GM18505 (cell line): Measurements from ENCODE around the gene CREM.
"Not testable (repeated sequence)": the region's sequence is repeated elsewhere in the genome, so short reads cannot be mapped to it uniquely, and the experiment has no call there.

ENCODE experiments used
- ATAC-seq: cut with Tn5 transposase; IDR thresholded peaks from one replicate; pipeline ENCODE4 v1.9.1; 2021; ENCODE audit not compliant: unreplicated experiment
- POLR2A ChIP-seq: IDR thresholded peaks from 4 replicates; pipeline ENCODE4 v1.6.1; 2011; ENCODE audit warnings: borderline replicate concordance; ENCODE audit not compliant: insufficient read depth, insufficient read length; ENCODE audit errors: extremely low read depth

CREM gene

DNA sequence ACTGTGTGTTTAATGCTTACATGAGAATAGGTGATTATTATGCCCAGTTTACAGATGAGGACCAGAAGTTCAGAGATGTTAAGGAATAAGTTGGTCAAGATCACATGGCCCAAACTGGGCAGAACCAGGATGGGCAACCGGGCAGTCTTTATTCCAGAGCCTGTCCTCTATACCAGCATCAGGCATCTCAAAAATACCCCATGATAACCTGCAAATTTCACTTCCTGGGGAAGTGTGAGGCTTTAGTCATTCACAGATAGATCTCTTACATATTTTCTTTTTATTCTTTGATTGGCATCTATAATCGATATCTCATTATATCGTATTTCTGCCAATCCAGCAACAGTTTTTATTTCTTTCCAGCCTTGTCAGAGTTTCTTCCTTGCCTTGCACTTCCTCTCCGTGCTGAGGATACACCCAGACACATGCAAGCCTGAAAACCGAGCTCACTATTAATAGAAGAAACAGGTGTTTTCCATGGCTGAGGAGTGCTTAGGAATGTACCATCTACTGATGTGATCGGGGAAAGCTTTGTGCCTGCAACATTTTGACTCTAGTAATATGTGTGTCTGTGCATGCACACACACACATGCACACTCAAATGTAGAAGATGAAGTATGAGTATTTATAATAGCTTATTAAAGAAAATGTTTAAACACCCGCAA is 82.4 kb downstream of the CREM start:
- ATAC-seq = peak; percentile 19
- no peak for TF ChIP-seq POLR2A

GRCh38 chr10:35210961-35211360 is 84.3 kb downstream of the CREM start:
- no peak for TF ChIP-seq POLR2A
- no peak for ATAC-seq

GRCh38 chr10:35211390-35211789 is 84.7 kb downstream of the CREM start:
- no peak for ATAC-seq
- no peak for TF ChIP-seq POLR2A

- no peak for ATAC-seq
- no peak for TF ChIP-seq POLR2A
Observed at GRCh38 chr10:35212856-35213255, 86.2 kb downstream of the CREM start.

DNA sequence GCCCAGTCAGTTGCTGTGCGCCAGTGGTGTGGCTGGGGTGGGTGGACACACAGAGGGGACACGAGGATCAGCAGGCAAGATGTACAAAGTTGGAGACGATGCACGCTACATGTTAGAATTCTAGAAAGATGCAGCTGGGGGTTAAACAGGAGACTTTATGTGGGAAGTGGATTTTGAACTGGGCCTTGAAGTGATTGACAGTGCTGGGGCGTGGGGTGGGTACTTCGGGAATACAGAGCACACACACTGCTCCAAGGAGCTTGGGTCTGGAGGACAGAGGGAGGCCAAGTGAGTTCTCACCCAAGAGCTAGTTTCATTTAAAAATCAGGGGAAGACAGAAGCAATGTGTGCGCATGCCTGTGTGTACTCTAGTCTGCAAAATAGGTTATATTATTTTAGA is 87.1 kb downstream of the CREM start:
- no peak for ATAC-seq
- no peak for TF ChIP-seq POLR2A

DNA sequence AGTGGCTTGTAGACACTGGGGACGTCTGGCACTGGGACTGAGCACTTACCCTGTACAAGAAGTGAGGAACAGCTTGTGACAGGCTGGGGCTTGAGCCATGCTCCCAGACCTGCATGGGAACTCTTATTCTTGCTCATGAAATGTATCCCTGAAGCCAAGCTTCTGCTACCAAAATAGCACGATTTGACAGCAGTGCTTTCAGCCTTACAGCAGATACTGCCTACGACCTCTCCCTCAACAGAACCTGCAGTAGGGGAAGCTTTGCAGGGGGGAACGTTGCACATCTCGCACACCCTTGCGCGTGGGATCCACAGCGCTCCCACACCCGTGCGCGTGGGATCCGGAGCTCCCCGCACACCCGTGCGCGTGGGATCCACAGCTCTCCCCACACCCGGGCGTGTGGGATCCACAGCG is 88.0 kb downstream of the CREM start:
- no peak for TF ChIP-seq POLR2A

GRCh38 chr10:35215107-35215506 is 88.5 kb downstream of the CREM start:
- no peak for TF ChIP-seq POLR2A
- ATAC-seq = no peak

More for the DNA sequence above, 88.0 kb downstream of the CREM start:
- no peak for ATAC-seq

- no peak for TF ChIP-seq POLR2A
- ATAC-seq = no peak
Observed at GRCh38 chr10:35216303-35216905, 89.8 kb downstream of the CREM start.

GRCh38 chr10:35216956-35217355 is 90.3 kb downstream of the CREM start:
- not testable (repeated sequence) for ATAC-seq

- no peak for ATAC-seq
Observed at GRCh38 chr10:35217455-35217854, 90.8 kb downstream of the CREM start.

DNA sequence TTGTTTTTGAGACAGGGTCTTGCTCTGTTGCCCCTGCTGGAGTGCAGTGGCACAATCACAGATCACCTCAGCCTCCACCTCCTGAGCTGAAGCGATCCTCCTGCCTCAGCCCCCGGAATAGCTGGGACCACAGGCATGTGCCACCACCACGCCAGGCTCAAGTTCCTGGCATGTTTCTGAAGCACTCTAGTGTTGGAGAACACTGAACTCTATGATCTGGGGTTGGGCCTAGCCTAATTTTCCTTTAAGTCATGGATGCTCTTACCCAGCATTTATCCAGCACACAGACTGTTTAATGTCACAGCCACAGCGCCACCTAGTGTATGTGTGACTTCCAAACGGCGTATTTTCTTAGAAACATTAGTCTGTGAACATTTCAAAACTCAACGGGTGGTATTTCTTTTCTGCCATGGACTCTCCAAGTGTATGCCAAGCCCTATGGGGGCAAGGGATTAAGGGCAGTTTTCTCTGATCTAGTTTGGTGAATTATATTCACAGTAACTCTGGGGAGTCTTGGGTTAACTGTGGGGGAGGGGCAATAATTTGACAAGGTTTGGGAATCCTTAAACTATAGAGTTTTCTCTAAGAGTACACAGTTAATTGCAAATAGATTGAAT is 91.8 kb downstream of the CREM start:
- no peak for TF ChIP-seq POLR2A
- ATAC-seq = peak; percentile 72

More at GRCh38 chr10:35217455-35217854, 90.8 kb downstream of the CREM start:
- TF ChIP-seq POLR2A = no peak

DNA sequence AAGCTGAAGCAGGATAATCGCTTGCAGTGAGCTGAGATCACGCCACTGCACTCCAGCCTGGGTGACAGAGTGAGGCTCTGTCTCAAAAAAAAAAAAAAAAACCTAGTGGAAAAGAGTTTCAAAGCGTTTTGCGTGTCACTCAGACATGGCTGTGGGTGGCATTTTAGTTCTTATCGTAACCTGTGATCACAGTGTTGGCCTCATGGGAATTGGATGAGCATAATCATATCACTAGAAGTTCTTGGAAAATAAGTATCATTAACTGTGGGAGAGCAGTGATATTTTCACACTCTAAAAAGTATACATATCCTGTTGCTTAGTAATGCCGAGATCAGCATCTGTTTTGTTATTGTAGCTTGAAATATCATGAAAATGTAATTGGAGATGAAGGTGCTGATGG is 92.6 kb downstream of the CREM start:
- no peak for TF ChIP-seq POLR2A
- ATAC-seq = no peak

GRCh38 chr10:35219891-35220890 is 93.5 kb downstream of the CREM start:
- no peak for TF ChIP-seq POLR2A
- ATAC-seq = no peak

GRCh38 chr10:35223016-35223415 is 96.4 kb downstream of the CREM start:
- no peak for TF ChIP-seq POLR2A
- no peak for ATAC-seq
